Skeletal muscle tissue (tissue), 4 donors: ENCODE measurements around the gene IQCN. TPM values are rescaled to one million over a fixed set of nuclear protein-coding genes. Genes with fewer than 3 reads are reported as not detected.

Source experiments
- H3K27ac ChIP-seq: one replicate; pipeline ENCODE4 v1.7.0; 2013; ENCODE audit warnings: mild to moderate bottlenecking, low read depth, low read length, inconsistent platforms
- H3K27me3 ChIP-seq, 3 donors: one replicate each; pipeline ENCODE4 v1.7.0; 2013; ENCODE audit warnings: low read length in 3 of 3; ENCODE audit not compliant: control insufficient read depth in 3 of 3, insufficient read depth in 3 of 3
- H3K36me3 ChIP-seq, 3 donors: one replicate each; pipeline ENCODE4 v1.7.0; 2013; ENCODE audit warnings: low read length in 3 of 3; ENCODE audit not compliant: control insufficient read depth in 3 of 3, insufficient read depth in 3 of 3
- H3K4me1 ChIP-seq, 3 donors: one replicate each; pipeline ENCODE4 v1.7.0; 2013; ENCODE audit warnings: low read length in 3 of 3, mild to moderate bottlenecking in 3 of 3; ENCODE audit not compliant: control insufficient read depth in 3 of 3, insufficient read depth in 3 of 3
- H3K4me3 ChIP-seq, 3 donors: one replicate each; pipeline ENCODE4 v1.7.0; 2013; ENCODE audit warnings: low read length in 3 of 3
- H3K9ac ChIP-seq, 3 donors: one replicate each; pipeline ENCODE4 v1.7.0; 2013; ENCODE audit warnings: low read length in 3 of 3, mild to moderate bottlenecking in 3 of 3, moderate library complexity in 2 of 3, low read depth in 1 of 3
- H3K9me3 ChIP-seq, 3 donors: one replicate each; pipeline ENCODE4 v1.7.0; 2013; ENCODE audit warnings: low read length in 3 of 3; ENCODE audit not compliant: control insufficient read depth in 3 of 3
- total RNA-seq: library from RNA; depleted of rRNA; stranded (reverse); fragments of >200 nt; gene quantifications from one replicate; pipeline ENCODE4 v1.2.3, GENCODE V29; 2014
- donor health status: Osteomylitis.

The IQCN gene
- total RNA-seq, 1 donor from 2014 or later = 0.52 TPM

DNA sequence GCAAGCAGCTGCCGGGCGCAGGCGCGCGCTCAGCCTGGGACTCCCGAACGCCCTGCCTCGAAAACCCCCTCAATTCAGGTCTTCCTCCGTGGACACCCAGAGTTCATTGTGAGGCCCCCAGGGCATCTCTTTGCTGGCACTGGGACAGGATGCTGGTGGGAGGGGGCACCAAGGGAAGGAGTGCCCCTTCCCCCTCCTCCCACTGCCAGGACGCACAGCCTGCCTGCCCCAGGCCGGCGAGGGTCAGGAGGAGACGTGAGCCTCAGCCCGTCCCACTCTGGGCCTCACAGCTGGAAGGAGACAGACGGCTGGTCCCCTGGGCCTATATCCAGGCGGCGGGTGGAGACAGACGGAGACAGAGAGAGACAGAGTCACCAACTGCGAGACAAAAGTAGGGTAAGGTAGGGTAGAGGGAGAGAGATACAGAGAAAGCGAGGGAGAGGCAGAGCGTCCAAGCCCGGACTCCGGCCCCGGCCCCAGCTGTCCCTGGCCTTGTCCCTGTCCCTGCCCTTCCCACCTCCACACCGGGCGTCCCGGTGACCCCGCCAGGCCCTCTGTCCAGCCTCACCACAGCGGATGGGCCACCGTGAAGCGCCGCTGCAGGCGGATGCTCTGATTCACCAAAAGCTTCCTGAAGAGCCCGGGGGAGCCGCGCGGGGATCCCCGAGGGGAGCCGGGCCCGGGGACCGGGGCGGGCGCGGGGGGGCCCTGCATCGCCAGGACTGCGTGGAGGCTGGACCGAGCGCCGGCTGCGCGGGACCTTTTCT is 48.4 kb downstream of the IQCN start, which contains the start of gene PDE4C:
PDE4C (minus strand) TSS at position 737 of the 767 bp plus-strand sequence; CDS start at position 714, 23 bp downstream.
- Histone ChIP-seq H3K9me3 (no peaks in the 10 kb centered on the region), H3K27me3 (peaks cover 0 to 29% (median 19%) of the 10 kb centered on the region in 3 donors), H3K4me1 (peaks cover 36 to 44% (median 38%) of the 10 kb centered on the region in 3 donors), H3K27ac (peak within 1 kb of the TSS; percentile 87), H3K9ac (peak within 1 kb of the TSS; percentile 20 to 79 (median 68)), H3K4me3 (peak within 1 kb of the TSS in 2 of 3 donors; percentile 54 to 69), H3K36me3 (no peaks in the 10 kb centered on the region)

DNA sequence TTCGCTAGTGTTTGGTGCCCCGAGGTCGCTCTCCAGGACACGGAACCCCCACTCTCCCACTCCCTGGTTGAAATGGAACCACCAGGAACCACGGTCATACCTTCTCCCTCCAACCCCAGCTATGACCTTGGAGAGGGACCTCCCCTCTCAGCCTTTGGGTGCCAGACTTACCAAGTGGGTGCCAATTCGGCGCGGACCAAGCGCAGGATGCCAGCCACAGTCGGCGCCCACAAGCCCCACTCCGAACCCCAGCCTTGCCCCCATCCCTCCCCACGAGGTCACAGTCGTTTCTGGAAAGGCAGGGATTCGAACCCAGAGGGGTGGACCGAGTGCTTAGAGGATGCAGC is 48.9 kb downstream of the IQCN start:
- H3K4me3 ChIP-seq = peak overlapping the region in 2 of 3 donors; percentile 29 to 69
- peaks cover 36 to 43% (median 38%) of the 10 kb centered on the region in 3 donors for H3K4me1 ChIP-seq
- peaks cover 0 to 29% (median 20%) of the 10 kb centered on the region in 3 donors for H3K27me3 ChIP-seq
- peak overlapping the region in 2 of 3 donors; percentile 68 to 79 for H3K9ac ChIP-seq
- no peaks in the 10 kb centered on the region for H3K36me3 ChIP-seq
- no peaks in the 10 kb centered on the region for H3K9me3 ChIP-seq
- H3K27ac ChIP-seq = peak overlapping the region; percentile 87

DNA sequence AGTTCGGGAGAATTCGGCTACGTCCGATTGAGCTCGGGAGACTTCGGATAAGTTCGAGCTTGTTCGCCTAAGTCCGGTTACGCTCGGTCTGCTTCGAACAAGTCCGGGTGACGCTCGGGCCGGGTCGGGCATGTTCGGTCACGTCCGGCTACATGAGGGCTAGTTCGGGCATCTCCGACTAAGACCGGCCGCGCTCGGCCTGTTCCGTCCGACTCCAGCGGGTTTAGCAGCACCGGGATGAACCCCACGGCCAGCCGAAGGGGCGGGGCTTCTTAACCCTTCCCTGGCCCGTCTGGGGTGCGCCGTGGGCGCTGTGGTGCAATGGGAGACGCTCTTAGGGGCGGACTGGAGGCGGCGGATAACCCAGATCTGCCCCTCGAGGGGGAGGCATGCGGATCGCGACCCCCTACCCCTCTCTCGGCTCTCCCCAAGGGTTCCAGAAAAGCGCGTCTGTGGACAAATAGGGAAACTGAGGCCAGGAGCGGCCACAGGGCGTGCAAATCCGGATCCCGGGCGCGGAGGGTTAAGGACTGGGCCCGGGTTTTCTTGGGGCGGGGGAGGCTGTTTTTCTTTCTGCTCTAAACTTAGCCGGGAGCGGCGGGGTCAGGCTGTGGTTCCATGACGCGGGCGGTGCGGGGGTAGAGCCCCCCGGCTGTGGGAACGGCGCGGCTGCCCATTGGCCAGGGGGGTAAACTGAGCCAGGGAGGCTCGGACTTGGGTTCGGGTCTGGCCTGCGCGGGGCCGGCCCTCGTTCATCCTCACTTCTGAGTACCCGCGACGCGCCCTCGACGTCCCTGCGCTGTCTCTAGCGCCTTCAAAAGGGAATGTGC is 49.5 kb downstream of the IQCN start:
- H3K4me1 ChIP-seq = peaks cover 36 to 43% (median 38%) of the 10 kb centered on the region in 3 donors
- H3K9ac ChIP-seq = peak overlapping the region; percentile 57 to 79 (median 68)
- H3K27ac ChIP-seq = peak overlapping the region; percentile 87
- peaks cover 0 to 29% (median 20%) of the 10 kb centered on the region in 3 donors for H3K27me3 ChIP-seq
- H3K4me3 ChIP-seq = peak overlapping the region; percentile 79 to 81 (median 80)
- H3K36me3 ChIP-seq = no peaks in the 10 kb centered on the region
- H3K9me3 ChIP-seq = no peaks in the 10 kb centered on the region

DNA sequence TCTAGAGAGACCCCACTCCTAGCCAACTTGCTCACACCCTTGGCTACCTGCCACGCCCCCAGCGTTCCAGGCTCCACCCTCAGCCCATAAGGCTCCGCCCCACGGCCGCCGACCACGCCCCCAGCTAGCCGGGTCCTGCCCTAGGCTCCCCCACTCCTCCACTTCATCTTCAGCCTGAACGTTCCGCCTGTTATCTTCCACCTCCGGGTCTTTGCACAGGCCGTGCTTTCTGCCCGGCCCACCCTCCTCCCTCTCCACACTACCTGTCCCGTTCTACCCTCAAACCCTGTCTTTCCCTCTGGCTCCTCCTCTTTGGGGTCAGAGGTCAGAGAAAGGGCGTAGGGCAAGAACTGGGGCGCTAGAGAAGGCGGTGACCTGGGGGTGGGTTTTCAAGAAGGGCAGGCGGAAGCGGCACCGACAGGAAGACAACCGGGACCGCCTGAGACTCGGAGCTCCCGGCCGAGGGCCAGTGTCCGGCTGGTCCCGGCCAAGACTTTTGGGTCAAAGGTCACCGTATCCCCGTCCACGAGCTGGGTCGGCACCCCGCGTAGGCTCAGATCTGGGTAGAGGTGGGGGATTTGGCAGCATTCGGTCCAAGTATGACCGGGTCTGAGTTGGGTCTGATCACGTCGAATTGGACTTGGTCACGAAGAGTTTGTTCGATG is 50.3 kb downstream of the IQCN start:
- Histone ChIP-seq H3K36me3 (no peaks in the 10 kb centered on the region), H3K9ac (peak overlapping the region; percentile 43 to 68 (median 63)), H3K4me1 (peaks cover 36 to 43% (median 38%) of the 10 kb centered on the region in 3 donors), H3K27ac (peak overlapping the region; percentile 32), H3K27me3 (peaks cover 0 to 29% (median 20%) of the 10 kb centered on the region in 3 donors), H3K4me3 (peak overlapping the region; percentile 79 to 81 (median 80)), H3K9me3 (no peaks in the 10 kb centered on the region)

DNA sequence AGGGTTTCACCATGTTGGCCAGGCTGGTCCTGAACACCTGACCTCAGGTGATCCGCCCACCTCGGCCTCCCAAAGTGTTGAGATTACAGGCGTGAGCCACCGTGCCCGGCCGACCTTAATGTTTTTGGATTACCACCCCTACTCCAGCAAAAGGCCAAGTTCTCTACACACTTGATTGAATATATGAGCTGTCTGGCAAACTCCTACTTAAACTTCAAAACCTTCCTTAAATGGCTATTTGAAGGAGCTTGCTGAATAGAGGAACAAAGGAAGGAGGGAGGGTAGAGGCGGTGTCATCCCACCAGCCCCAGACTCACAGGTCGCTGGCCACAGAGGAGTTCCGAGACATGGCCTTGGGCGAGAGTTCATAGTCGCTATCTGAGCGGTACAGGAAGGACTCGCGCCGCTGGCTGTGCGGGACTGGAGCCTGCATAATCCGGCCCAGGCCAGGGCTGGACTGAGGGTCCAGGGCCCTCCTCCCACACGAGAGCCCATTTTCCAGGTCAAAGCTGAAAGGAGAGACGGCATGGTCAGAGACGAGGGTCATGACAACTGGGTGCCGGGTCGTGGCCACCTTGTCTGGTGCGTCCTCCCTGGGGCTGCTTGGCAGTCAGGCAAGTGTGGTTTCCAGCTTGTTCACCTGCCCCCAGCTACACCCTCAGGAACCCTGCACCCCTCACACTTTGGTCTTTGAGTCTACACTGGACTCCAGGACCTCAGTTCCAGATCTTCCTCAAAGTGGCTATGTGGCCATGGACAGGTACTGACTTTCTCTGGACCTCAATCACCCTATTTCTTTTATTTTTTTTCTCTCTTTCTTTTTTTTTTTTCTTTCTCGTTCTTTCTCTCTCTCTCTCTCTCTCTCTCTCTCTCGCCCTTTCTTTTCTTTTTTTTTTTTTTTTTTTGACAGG is 52.2 kb downstream of the IQCN start:
- H3K27me3 ChIP-seq = peaks cover 0 to 25% (median 20%) of the 10 kb centered on the region in 3 donors

DNA sequence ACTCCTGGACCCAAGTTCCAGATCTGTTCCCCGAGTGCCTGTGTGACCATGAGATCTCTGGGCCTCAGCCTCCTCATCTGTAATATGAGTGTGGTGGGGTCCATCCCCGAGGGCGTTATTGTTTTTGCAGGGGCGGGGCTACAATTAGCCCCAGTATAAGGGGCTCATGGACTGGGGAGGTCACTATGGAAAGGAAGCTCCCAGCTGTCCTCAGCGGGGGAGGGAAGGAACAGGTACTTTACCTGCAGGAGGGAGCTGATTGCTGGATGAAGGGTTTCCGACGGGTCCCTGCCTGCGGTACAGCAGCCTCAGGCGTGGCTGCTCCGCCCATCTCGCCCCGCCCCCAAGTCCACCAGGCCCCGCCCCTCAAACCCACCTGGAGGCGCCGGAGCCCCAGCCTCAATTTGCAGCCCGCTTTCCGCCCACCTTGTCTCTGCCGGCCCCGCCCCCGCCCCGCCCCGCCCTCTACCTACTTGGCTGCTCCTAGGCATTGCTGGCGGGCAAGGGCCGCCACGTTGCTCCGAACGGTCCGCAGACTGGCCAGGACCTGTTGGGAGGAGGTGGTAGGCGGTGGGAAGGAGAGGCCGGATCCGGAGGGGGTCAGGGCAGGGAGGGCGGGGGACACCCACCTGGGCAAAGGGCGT is 53.5 kb downstream of the IQCN start:
- peaks cover 14 to 20% (median 16%) of the 10 kb centered on the region in 3 donors for H3K4me1 ChIP-seq
- H3K27ac ChIP-seq = no peak overlapping the region
- no peaks in the 10 kb centered on the region for H3K9me3 ChIP-seq
- H3K9ac ChIP-seq = no peak overlapping the region
- peaks cover 0 to 21% (median 19%) of the 10 kb centered on the region in 3 donors for H3K27me3 ChIP-seq
- no peaks in the 10 kb centered on the region for H3K36me3 ChIP-seq
- no peak overlapping the region for H3K4me3 ChIP-seq

More for the DNA sequence above, 52.2 kb downstream of the IQCN start:
- H3K36me3 ChIP-seq = no peaks in the 10 kb centered on the region
- no peak overlapping the region for H3K4me3 ChIP-seq
- H3K9ac ChIP-seq = no peak overlapping the region
- H3K27ac ChIP-seq = no peak overlapping the region
- peaks cover 21 to 27% (median 22%) of the 10 kb centered on the region in 3 donors for H3K4me1 ChIP-seq
- H3K9me3 ChIP-seq = no peaks in the 10 kb centered on the region

DNA sequence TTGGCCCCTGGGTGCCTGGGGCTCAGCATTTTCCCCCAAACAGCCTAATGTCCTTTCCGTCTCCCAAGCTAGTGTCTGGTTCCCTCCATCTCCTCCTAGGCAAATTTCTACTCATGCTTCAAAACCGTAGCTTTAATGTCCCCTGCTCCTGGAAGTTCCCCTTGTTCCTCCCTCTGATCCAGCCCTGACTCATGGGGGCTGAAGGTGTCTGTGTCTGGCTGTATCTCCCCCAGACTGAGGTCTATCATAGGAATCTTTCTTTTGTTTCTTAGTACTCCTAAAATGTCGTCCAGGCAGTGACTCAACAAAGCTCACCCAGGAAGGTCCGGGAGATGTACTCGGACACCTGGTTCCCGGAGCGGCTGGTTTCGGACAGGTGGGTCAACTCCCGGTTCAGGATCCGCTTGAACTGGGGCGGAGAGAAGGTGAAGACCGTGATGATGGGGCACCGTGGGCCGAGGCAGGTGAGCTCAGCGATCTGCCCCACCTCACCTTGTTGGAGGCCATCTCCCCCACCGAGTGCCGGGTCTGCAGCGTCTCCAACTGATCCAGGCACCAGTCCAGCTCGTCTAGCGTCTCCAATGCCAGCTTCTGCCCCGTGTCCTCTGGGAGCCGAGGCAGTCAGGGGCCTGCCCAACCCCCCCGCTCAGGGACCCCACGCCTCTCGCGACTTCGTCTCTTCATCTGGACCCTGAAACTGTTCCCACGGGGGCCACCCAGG is 54.2 kb downstream of the IQCN start:
- H3K9ac ChIP-seq = no peak overlapping the region
- no peak overlapping the region for H3K4me3 ChIP-seq
- H3K4me1 ChIP-seq = peaks cover 9 to 13% (median 10%) of the 10 kb centered on the region in 3 donors
- peaks cover 0 to 16% (median 15%) of the 10 kb centered on the region in 3 donors for H3K27me3 ChIP-seq
- no peaks in the 10 kb centered on the region for H3K9me3 ChIP-seq
- H3K36me3 ChIP-seq = no peaks in the 10 kb centered on the region
- H3K27ac ChIP-seq = no peak overlapping the region

DNA sequence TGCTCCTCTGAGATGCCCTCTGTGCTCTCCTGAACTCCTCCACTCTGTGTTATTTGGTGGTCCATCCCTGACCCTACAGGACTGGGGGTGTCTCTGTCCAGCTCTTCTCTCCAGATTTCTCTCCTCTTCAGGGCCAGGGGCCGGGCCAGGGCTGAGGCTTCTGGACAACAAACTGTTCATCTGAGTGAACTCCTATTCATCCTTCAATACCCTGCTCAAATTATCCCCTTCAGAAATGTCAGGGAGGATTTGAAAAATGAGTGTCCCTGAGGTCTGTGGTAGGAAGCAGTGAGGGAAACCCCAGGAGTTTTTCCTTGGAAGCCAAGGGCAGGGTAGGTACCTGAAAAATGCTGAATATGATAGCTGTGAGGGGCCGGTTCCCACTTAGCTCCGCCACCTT is 55.7 kb downstream of the IQCN start:
- Histone ChIP-seq H3K4me3 (no peak overlapping the region), H3K36me3 (no peaks in the 10 kb centered on the region), H3K27me3 (peaks cover 0 to 13% (median 10%) of the 10 kb centered on the region in 3 donors), H3K27ac (no peak overlapping the region), H3K9me3 (no peaks in the 10 kb centered on the region), H3K9ac (no peak overlapping the region), H3K4me1 (peaks cover 0 to under 1% (median 0%) of the 10 kb centered on the region in 3 donors)
